K562 (cell line): ENCODE data around the gene NUP62CL. TPM values are rescaled to one million over a fixed set of nuclear protein-coding genes. Genes with fewer than 3 reads are reported as not detected.

Experiments
- ARID1B ChIP-seq: fragments of 450-650 bp; IDR thresholded peaks from 2 replicates; pipeline ENCODE4 v1.6.1; 2016; ENCODE audit warnings: antibody characterized with exemption, mild to moderate bottlenecking, inconsistent platforms
- CBX8 ChIP-seq: fragments of 200-600 bp; sonication (generic); IDR thresholded peaks from 2 replicates; pipeline ENCODE4 v1.6.1; 2012; ENCODE audit warnings: borderline replicate concordance, mixed run types, low read depth, mild to moderate bottlenecking, moderate library complexity, mixed read lengths, low read length, control low read depth, inconsistent platforms; ENCODE audit not compliant: poor library complexity, severe bottlenecking; ENCODE audit errors: extremely low read depth
- CREB5 ChIP-seq: fragments of 250-450 bp; sonication (Bioruptor Pico); IDR thresholded peaks from 2 replicates; pipeline ENCODE4 v1.5.0; 2020; ENCODE audit warnings: mild to moderate bottlenecking
- FOXP1 ChIP-seq: sonication (generic); formaldehyde crosslinking; IDR thresholded peaks from 2 replicates; pipeline ENCODE4 v1.8.0; 2022; ENCODE audit warnings: mild to moderate bottlenecking, missing genetic modification reagents
- KAT7 ChIP-seq: sonication (generic); formaldehyde crosslinking; IDR thresholded peaks from 2 replicates; pipeline ENCODE4 v1.8.0; 2022; ENCODE audit warnings: missing genetic modification reagents, mild to moderate bottlenecking, borderline replicate concordance
- MTA2 ChIP-seq: fragments of 450-650 bp; IDR thresholded peaks from 2 replicates; pipeline ENCODE4 v1.6.1; 2016; ENCODE audit warnings: low read depth
- NCOA2 ChIP-seq, 2 experiments: fragments of 450-650 bp; IDR thresholded peaks; 2 replicates each; pipeline ENCODE4 v1.6.1; 2018; ENCODE audit warnings: mild to moderate bottlenecking in 2 of 2, moderate library complexity in 1 of 2; ENCODE audit not compliant: partially characterized antibody in 2 of 2
- NCOR1 ChIP-seq: fragments of 450-650 bp; IDR thresholded peaks from 2 replicates; pipeline ENCODE4 v1.6.1; 2016; ENCODE audit warnings: mild to moderate bottlenecking, moderate library complexity
- NFE2L1 ChIP-seq: fragments of 450-650 bp; IDR thresholded peaks from 2 replicates; pipeline ENCODE4 v1.6.1; 2016; ENCODE audit warnings: missing genetic modification characterization, low read depth, mild to moderate bottlenecking, missing compliant biosample characterization, moderate library complexity, borderline replicate concordance
- SETDB1 ChIP-seq: IDR thresholded peaks from one replicate; pipeline ENCODE4 v1.6.1; 2012; ENCODE audit warnings: low read length, control low read depth, inconsistent platforms
- SNRNP70 ChIP-seq: fragments of 200-400 bp; formaldehyde crosslinking; optimal IDR thresholded peaks from 2 replicates; pipeline ENCODE3; 2017; ENCODE audit warnings: low read depth, low read length
- SOX6 ChIP-seq: fragments of 450-650 bp; IDR thresholded peaks from 2 replicates; pipeline ENCODE4 v1.6.1; 2014; ENCODE audit warnings: mild to moderate bottlenecking
- TBP ChIP-seq: optimal IDR thresholded peaks from 2 replicates; pipeline ENCODE3; 2011; ENCODE audit warnings: low read depth, low read length, improper control_type of control experiment
- ZNF143 ChIP-seq: sonication (generic); formaldehyde crosslinking; IDR thresholded peaks from 2 replicates; pipeline ENCODE4 v1.9.0; 2022; ENCODE audit warnings: mild to moderate bottlenecking, missing genetic modification reagents
- ZNF146 ChIP-seq: IDR thresholded peaks from one replicate; pipeline ENCODE4 v1.6.1; 2018; ENCODE audit warnings: missing compliant biosample characterization; ENCODE audit not compliant: unreplicated experiment
- ZNF431 ChIP-seq: sonication (generic); formaldehyde crosslinking; IDR thresholded peaks from 2 replicates; pipeline ENCODE4 v1.8.0; 2022; ENCODE audit warnings: mild to moderate bottlenecking, missing genetic modification reagents
- ZNF507 ChIP-seq: conservative IDR thresholded peaks from 2 replicates; pipeline ENCODE4 v1.6.1; 2017; ENCODE audit warnings: missing genetic modification characterization, missing compliant biosample characterization
- ZZZ3 ChIP-seq: fragments of 450-650 bp; IDR thresholded peaks from 2 replicates; pipeline ENCODE4 v1.6.1; 2016; ENCODE audit warnings: antibody characterized with exemption, mild to moderate bottlenecking, moderate library complexity
- polyA plus RNA-seq, 8 experiments: library from polyadenylated mRNA; depleted of rRNA in 4 of 8; stranded (reverse) in 5 of 8; unstranded in 3 of 8; fragments of >200 nt; fragmentation: Nextera tagmentation in 2 of 8; fragmentation: Illumina TruSeq in 1 of 8; extraction: Ambion mirVana in 2 of 8; extraction: Trizol in 1 of 8; gene quantifications; 2 replicates each; pipeline versions ENCODE4 v1.2.1 to v1.2.3, GENCODE V29; 2011 to 2014; ENCODE audit warnings: inconsistent platforms in 1 of 8, missing spikeins in 1 of 8
- total RNA-seq, 7 experiments: library from RNA; depleted of rRNA in 6 of 7; stranded (reverse); fragments of >200 nt in 6 of 7; fragmentation: Illumina TruSeq in 2 of 7; extraction: Trizol in 2 of 7; gene quantifications; 2 replicates each; pipeline versions ENCODE4 v1.2.1 to v1.2.3, GENCODE V29; 2011 to 2021; ENCODE audit warnings: low replicate concordance in 1 of 7
- TF ChIP-seq, protein P1 (sequence below): sonication (generic); formaldehyde crosslinking; IDR thresholded peaks from 2 replicates; pipeline ENCODE4 v1.8.0; 2022; ENCODE audit warnings: missing genetic modification reagents, mild to moderate bottlenecking, moderate library complexity, borderline replicate concordance
- TF ChIP-seq, protein P2 (sequence below): sonication (generic); formaldehyde crosslinking; IDR thresholded peaks from 2 replicates; pipeline ENCODE4 v1.8.0; 2023; ENCODE audit warnings: missing genetic modification reagents, mild to moderate bottlenecking, borderline replicate concordance
- TF ChIP-seq, protein P3 (sequence below): fragments of 250-450 bp; sonication (Bioruptor Pico); IDR thresholded peaks from 2 replicates; pipeline ENCODE4 v1.8.0; 2022; ENCODE audit warnings: moderate library complexity, mild to moderate bottlenecking, inconsistent platforms

The NUP62CL gene
- total and polyA plus RNA-seq, 9 of the 15 experiments (the other 6 are each of a cell fraction or from before 2014, with no cell fraction given): 29.7 to 101 (median 42.7) TPM

- no peak for TF ChIP-seq FOXP1 (CRISPR knock-in tag)
- TF ChIP-seq ZNF507 (tag): no peak
- TF ChIP-seq ARID1B: peak; percentile 90
- TF ChIP-seq NCOR1: peak; percentile 80
- TF ChIP-seq MTA2: peak; percentile 66
- TF ChIP-seq TBP: no peak
- no peak for TF ChIP-seq CREB5
- TF ChIP-seq NCOA2 (IDR thresholded peaks at IDR 0.05; ENCODE audit: partially characterized antibody in 2 of 2): peak in 1 of 2 experiments; percentile 30
- TF ChIP-seq ZNF146 (CRISPR knock-in tag): no peak
- TF ChIP-seq SETDB1: no peak
- TF ChIP-seq ZZZ3: no peak
- peak; percentile 72 for TF ChIP-seq SOX6
- no peak for TF ChIP-seq NFE2L1
- TF ChIP-seq SNRNP70: no peak
- no peak for TF ChIP-seq CBX8
- TF ChIP-seq ZNF431 (CRISPR knock-in tag): no peak
- TF ChIP-seq, protein P1, sequence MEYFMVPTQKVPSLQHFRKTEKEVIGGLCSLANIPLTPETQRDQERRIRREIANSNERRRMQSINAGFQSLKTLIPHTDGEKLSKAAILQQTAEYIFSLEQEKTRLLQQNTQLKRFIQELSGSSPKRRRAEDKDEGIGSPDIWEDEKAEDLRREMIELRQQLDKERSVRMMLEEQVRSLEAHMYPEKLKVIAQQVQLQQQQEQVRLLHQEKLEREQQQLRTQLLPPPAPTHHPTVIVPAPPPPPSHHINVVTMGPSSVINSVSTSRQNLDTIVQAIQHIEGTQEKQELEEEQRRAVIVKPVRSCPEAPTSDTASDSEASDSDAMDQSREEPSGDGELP: no peak
- no peak for TF ChIP-seq KAT7
- TF ChIP-seq, protein P2, sequence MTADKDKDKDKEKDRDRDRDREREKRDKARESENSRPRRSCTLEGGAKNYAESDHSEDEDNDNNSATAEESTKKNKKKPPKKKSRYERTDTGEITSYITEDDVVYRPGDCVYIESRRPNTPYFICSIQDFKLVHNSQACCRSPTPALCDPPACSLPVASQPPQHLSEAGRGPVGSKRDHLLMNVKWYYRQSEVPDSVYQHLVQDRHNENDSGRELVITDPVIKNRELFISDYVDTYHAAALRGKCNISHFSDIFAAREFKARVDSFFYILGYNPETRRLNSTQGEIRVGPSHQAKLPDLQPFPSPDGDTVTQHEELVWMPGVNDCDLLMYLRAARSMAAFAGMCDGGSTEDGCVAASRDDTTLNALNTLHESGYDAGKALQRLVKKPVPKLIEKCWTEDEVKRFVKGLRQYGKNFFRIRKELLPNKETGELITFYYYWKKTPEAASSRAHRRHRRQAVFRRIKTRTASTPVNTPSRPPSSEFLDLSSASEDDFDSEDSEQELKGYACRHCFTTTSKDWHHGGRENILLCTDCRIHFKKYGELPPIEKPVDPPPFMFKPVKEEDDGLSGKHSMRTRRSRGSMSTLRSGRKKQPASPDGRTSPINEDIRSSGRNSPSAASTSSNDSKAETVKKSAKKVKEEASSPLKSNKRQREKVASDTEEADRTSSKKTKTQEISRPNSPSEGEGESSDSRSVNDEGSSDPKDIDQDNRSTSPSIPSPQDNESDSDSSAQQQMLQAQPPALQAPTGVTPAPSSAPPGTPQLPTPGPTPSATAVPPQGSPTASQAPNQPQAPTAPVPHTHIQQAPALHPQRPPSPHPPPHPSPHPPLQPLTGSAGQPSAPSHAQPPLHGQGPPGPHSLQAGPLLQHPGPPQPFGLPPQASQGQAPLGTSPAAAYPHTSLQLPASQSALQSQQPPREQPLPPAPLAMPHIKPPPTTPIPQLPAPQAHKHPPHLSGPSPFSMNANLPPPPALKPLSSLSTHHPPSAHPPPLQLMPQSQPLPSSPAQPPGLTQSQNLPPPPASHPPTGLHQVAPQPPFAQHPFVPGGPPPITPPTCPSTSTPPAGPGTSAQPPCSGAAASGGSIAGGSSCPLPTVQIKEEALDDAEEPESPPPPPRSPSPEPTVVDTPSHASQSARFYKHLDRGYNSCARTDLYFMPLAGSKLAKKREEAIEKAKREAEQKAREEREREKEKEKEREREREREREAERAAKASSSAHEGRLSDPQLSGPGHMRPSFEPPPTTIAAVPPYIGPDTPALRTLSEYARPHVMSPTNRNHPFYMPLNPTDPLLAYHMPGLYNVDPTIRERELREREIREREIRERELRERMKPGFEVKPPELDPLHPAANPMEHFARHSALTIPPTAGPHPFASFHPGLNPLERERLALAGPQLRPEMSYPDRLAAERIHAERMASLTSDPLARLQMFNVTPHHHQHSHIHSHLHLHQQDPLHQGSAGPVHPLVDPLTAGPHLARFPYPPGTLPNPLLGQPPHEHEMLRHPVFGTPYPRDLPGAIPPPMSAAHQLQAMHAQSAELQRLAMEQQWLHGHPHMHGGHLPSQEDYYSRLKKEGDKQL (CRISPR knock-in tag): no peak
- TF ChIP-seq, protein P3, sequence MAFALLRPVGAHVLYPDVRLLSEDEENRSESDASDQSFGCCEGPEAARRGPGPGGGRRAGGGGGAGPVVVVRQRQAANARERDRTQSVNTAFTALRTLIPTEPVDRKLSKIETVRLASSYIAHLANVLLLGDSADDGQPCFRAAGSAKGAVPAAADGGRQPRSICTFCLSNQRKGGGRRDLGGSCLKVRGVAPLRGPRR (CRISPR knock-in tag): no peak
- no peak for TF ChIP-seq ZNF143 (CRISPR knock-in tag)
These were observed 53.2 kb downstream of the NUP62CL start (continued) for GRCh38 chrX:107153005-107153404.
